Uterus (tissue), 4 donors: ENCODE results near the gene ZNF783. TPM values are rescaled to one million over a fixed set of nuclear protein-coding genes. Genes with fewer than 3 reads are reported as not detected.
"Not testable (repeated sequence)": the region's sequence is repeated elsewhere in the genome, so short reads cannot be mapped to it uniquely, and the experiment has no call there.

Source experiments
- DNase-seq, 2 donors: peaks; one replicate each; pipeline ENCODE4 v3.0.0-alpha.2; 2019 to 2020
- H3K27ac ChIP-seq, 2 donors: fragments of 200-600 bp; sonication (generic); 1 replicate in 1 of 2; 2 replicates in 1 of 2; pipeline ENCODE4 v1.5.1; 2016 to 2018
- H3K27me3 ChIP-seq, 2 donors: fragments of 200-600 bp; sonication (generic); one replicate each; pipeline ENCODE4 v1.5.1; 2018 to 2019; ENCODE audit warnings: control low read depth in 1 of 2
- H3K36me3 ChIP-seq, 2 donors: fragments of 200-600 bp; sonication (generic); one replicate each; pipeline ENCODE4 v1.5.1; 2019; ENCODE audit warnings: control low read depth in 1 of 2
- H3K4me1 ChIP-seq, 2 donors: fragments of 200-600 bp; sonication (generic); one replicate each; pipeline ENCODE4 v1.5.1; 2018 to 2019; ENCODE audit warnings: control low read depth in 1 of 2
- H3K4me3 ChIP-seq, 2 donors: fragments of 200-600 bp; sonication (generic); 1 replicate in 1 of 2; 2 replicates in 1 of 2; pipeline ENCODE4 v1.5.1; 2018 to 2019; ENCODE audit warnings: mild to moderate bottlenecking in 1 of 2
- H3K9me3 ChIP-seq, 2 donors: fragments of 200-600 bp; sonication (generic); one replicate each; pipeline ENCODE4 v1.5.1; 2019; ENCODE audit warnings: control low read depth in 1 of 2
- CTCF ChIP-seq, 4 experiments: fragments of 200-600 bp in 2 of 4; fragments of 450-650 bp in 2 of 4; sonication (generic) in 2 of 4; IDR thresholded peaks; one replicate each; pipeline ENCODE4 v1.5.1; 2016 to 2019; ENCODE audit warnings: antibody characterized with exemption in 4 of 4, mild to moderate bottlenecking in 2 of 4, moderate library complexity in 1 of 4
- POLR2A ChIP-seq, 2 donors: fragments of 450-650 bp; IDR thresholded peaks; one replicate each; pipeline ENCODE4 v1.6.1; 2016; ENCODE audit warnings: antibody characterized with exemption in 2 of 2, mild to moderate bottlenecking in 1 of 2, moderate library complexity in 1 of 2
- intact Hi-C: fragments of 100-400 bp; cut with DNase I; formaldehyde crosslinking; loops from one replicate; pipeline ENCODE4 v1.15.1; 2023; ENCODE audit warnings: low total_unique reads
- total RNA-seq, 4 donors: library from RNA; depleted of rRNA in 3 of 4; stranded (reverse); fragments of >200 nt in 3 of 4; gene quantifications; one replicate each; pipeline versions ENCODE4 v1.1.0 to v1.2.4, GENCODE V29; 2014 to 2023
- donor health status: DM: yes; HTN: yes; CAD: no.

ZNF783 gene
- total RNA-seq, 4 donors from 2014 or later: 2.6 to 26.7 (median 19.3) TPM

- Histone ChIP-seq H3K36me3 (no peaks in the 10 kb centered on the region), H3K27me3 (no peaks in the 10 kb centered on the region), H3K4me1 (no peaks in the 10 kb centered on the region), H3K9me3 (no peaks in the 10 kb centered on the region), H3K4me3 (no peak overlapping the region), H3K27ac (no peak overlapping the region)
- no peak for TF ChIP-seq CTCF (IDR thresholded peaks at IDR 0.05)
- no peak for TF ChIP-seq POLR2A (IDR thresholded peaks at IDR 0.05)
- intact Hi-C loops: no loop called here
- no peak for DNase-seq
These were observed 60.7 kb downstream of the ZNF783 start for GRCh38 chr7:149322737-149323136.

GRCh38 chr7:149325248-149325647, 63.3 kb downstream of the ZNF783 start:
- Histone ChIP-seq H3K4me1 (no peaks in the 10 kb centered on the region), H3K27me3 (no peaks in the 10 kb centered on the region), H3K9me3 (no peaks in the 10 kb centered on the region), H3K4me3 (no peak overlapping the region), H3K27ac (no peak overlapping the region), H3K36me3 (no peaks in the 10 kb centered on the region)
- intact Hi-C loops: no loop called here
- TF ChIP-seq POLR2A (IDR thresholded peaks at IDR 0.05): no peak
- DNase-seq: no peak

GRCh38 chr7:149329265-149329664, 67.3 kb downstream of the ZNF783 start:
- no peak overlapping the region for H3K27ac ChIP-seq
- no peaks in the 10 kb centered on the region for H3K27me3 ChIP-seq
- H3K4me3 ChIP-seq: no peak overlapping the region
- TF ChIP-seq POLR2A (IDR thresholded peaks at IDR 0.05) (no peak), CTCF (IDR thresholded peaks at IDR 0.05) (no peak)
- no peaks in the 10 kb centered on the region for H3K4me1 ChIP-seq
- no peaks in the 10 kb centered on the region for H3K9me3 ChIP-seq
- intact Hi-C loops: no loop called here
- DNase-seq: no peak
- H3K36me3 ChIP-seq: no peaks in the 10 kb centered on the region

GRCh38 chr7:149329766-149330334, 67.9 kb downstream of the ZNF783 start:
- intact Hi-C loops: no loop called here
- H3K36me3 ChIP-seq: no peaks in the 10 kb centered on the region
- no peak overlapping the region for H3K4me3 ChIP-seq
- TF ChIP-seq CTCF (IDR thresholded peaks at IDR 0.05): no peak
- no peak for DNase-seq
- no peaks in the 10 kb centered on the region for H3K9me3 ChIP-seq
- H3K27me3 ChIP-seq: no peaks in the 10 kb centered on the region
- H3K4me1 ChIP-seq: no peaks in the 10 kb centered on the region
- no peak overlapping the region for H3K27ac ChIP-seq

GRCh38 chr7:149330914-149331567, 69.0 kb downstream of the ZNF783 start:
- H3K27me3 ChIP-seq: no peaks in the 10 kb centered on the region
- TF ChIP-seq POLR2A (IDR thresholded peaks at IDR 0.05): no peak
- TF ChIP-seq CTCF (IDR thresholded peaks at IDR 0.05): no peak
- intact Hi-C loops: no loop called here

GRCh38 chr7:149332602-149333320, 70.8 kb downstream of the ZNF783 start:
- DNase-seq, H3K4me3 ChIP-seq, H3K4me1 ChIP-seq, H3K9me3 ChIP-seq, intact Hi-C loops, H3K36me3 ChIP-seq, H3K27ac ChIP-seq, H3K27me3 ChIP-seq: not testable (repeated sequence)

More at GRCh38 chr7:149330914-149331567, 69.0 kb downstream of the ZNF783 start:
- Histone ChIP-seq H3K9me3 (no peaks in the 10 kb centered on the region), H3K36me3 (no peaks in the 10 kb centered on the region), H3K4me3 (no peak overlapping the region), H3K27ac (no peak overlapping the region), H3K4me1 (no peaks in the 10 kb centered on the region)
- DNase-seq: no peak
